CD14-positive monocyte (primary cell): ENCODE measurements around the gene ADGRF4. TPM values are rescaled to one million over a fixed set of nuclear protein-coding genes. Genes with fewer than 3 reads are reported as not detected.

ENCODE experiments used
- DNase-seq, 3 donors: peaks; one replicate each; pipeline ENCODE4 v3.0.0-alpha.2; 2011 to 2022
- H2AFZ ChIP-seq: 2 replicates; pipeline ENCODE4 v1.6.0; 2012; ENCODE audit warnings: mild to moderate bottlenecking, low read depth, low read length, inconsistent platforms; ENCODE audit not compliant: insufficient read depth, poor library complexity, severe bottlenecking
- H3K27ac ChIP-seq, 2 donors: 1 replicate in 1 of 2; 2 replicates in 1 of 2; pipeline ENCODE4 v1.5.1; 2012 to 2013; ENCODE audit warnings: low read length in 2 of 2, control low read depth in 1 of 2, inconsistent platforms in 1 of 2, low read depth in 1 of 2, mild to moderate bottlenecking in 1 of 2
- H3K27me3 ChIP-seq, 2 donors: one replicate each; pipeline versions ENCODE4 v1.6.0 to v1.6.1; 2011 to 2013; ENCODE audit warnings: low read length in 2 of 2; ENCODE audit not compliant: control insufficient read depth in 2 of 2, insufficient read depth in 2 of 2
- H3K36me3 ChIP-seq, 2 donors: replicated peaks in 1 of 2; 1 replicate in 1 of 2; 2 replicates in 1 of 2; pipeline versions ENCODE4 v1.5.1 to v1.6.1; 2012 to 2013; ENCODE audit warnings: low read length in 2 of 2, control low read depth in 1 of 2, inconsistent platforms in 1 of 2, mild to moderate bottlenecking in 1 of 2; ENCODE audit not compliant: insufficient read depth in 2 of 2, control insufficient read depth in 1 of 2
- H3K4me1 ChIP-seq, 2 donors: 1 replicate in 1 of 2; 2 replicates in 1 of 2; pipeline versions ENCODE4 v1.5.1 to v1.6.1; 2012 to 2013; ENCODE audit warnings: low read length in 2 of 2, control low read depth in 1 of 2, inconsistent platforms in 1 of 2, mild to moderate bottlenecking in 1 of 2, moderate library complexity in 1 of 2; ENCODE audit not compliant: insufficient read depth in 2 of 2, control insufficient read depth in 1 of 2
- H3K4me2 ChIP-seq: replicated peaks from 2 replicates; pipeline ENCODE3; 2012; ENCODE audit warnings: low read length, moderate library complexity, mild to moderate bottlenecking; ENCODE audit not compliant: poor library complexity, severe bottlenecking; ENCODE audit errors: extremely low read depth
- H3K4me3 ChIP-seq, 3 experiments: fragments of 200-600 bp in 1 of 3; sonication (generic) in 1 of 3; replicated peaks in 1 of 3; 1 replicate in 2 of 3; 2 replicates in 1 of 3; pipeline ENCODE4 v1.5.1; 2011 to 2013; ENCODE audit warnings: low read length in 3 of 3, mild to moderate bottlenecking in 3 of 3, control low read depth in 2 of 3, low read depth in 2 of 3, inconsistent platforms in 1 of 3, moderate library complexity in 1 of 3
- H3K79me2 ChIP-seq: 2 replicates; pipeline ENCODE4 v1.6.0; 2012; ENCODE audit warnings: mild to moderate bottlenecking, control low read depth, inconsistent platforms, low read length, moderate library complexity; ENCODE audit not compliant: insufficient read depth
- H3K9ac ChIP-seq: 2 replicates; pipeline ENCODE4 v1.6.0; 2017; ENCODE audit warnings: low read length, mild to moderate bottlenecking; ENCODE audit not compliant: insufficient read depth, poor library complexity, severe bottlenecking
- H3K9me3 ChIP-seq, 2 donors: replicated peaks in 1 of 2; 1 replicate in 1 of 2; 2 replicates in 1 of 2; pipeline versions ENCODE4 v1.5.1 to v1.6.1; 2012 to 2013; ENCODE audit warnings: low read length in 2 of 2, control low read depth in 1 of 2; ENCODE audit not compliant: control insufficient read depth in 1 of 2, insufficient read depth in 1 of 2
- H4K20me1 ChIP-seq: 2 replicates; pipeline ENCODE4 v1.6.0; 2012; ENCODE audit warnings: mild to moderate bottlenecking, low read length, control low read depth, moderate library complexity; ENCODE audit not compliant: insufficient read depth
- H3K27ac Mint-ChIP-seq, 7 donors: one replicate each; pipeline ENCODE4 v1.8.0; 2020; ENCODE audit warnings: mild to moderate bottlenecking in 7 of 7, mixed read lengths in 7 of 7, moderate library complexity in 6 of 7, inconsistent platforms in 2 of 7
- H3K27me3 Mint-ChIP-seq, 3 donors: one replicate each; pipeline ENCODE4 v1.8.0; 2021 to 2022; ENCODE audit warnings: low read depth in 3 of 3, mild to moderate bottlenecking in 3 of 3, mixed read lengths in 3 of 3, moderate library complexity in 3 of 3, inconsistent platforms in 1 of 3
- H3K36me3 Mint-ChIP-seq, 2 donors: one replicate each; pipeline ENCODE4 v1.8.0; 2020; ENCODE audit warnings: mixed read lengths in 2 of 2, inconsistent platforms in 1 of 2, mild to moderate bottlenecking in 1 of 2
- H3K4me1 Mint-ChIP-seq: one replicate; pipeline ENCODE4 v1.8.0; 2020; ENCODE audit warnings: mild to moderate bottlenecking, mixed read lengths
- H3K4me3 Mint-ChIP-seq, 2 donors: one replicate each; pipeline ENCODE4 v1.8.0; 2020; ENCODE audit warnings: mild to moderate bottlenecking in 2 of 2, mixed read lengths in 2 of 2, moderate library complexity in 1 of 2
- H3K9me3 Mint-ChIP-seq, 7 donors: one replicate each; pipeline ENCODE4 v1.8.0; 2020 to 2022; ENCODE audit warnings: mixed read lengths in 7 of 7, mild to moderate bottlenecking in 6 of 7, moderate library complexity in 6 of 7, inconsistent platforms in 2 of 7
- CTCF ChIP-seq: fragments of 200-600 bp; IDR thresholded peaks from one replicate; pipeline ENCODE4 v1.8.0; 2022; ENCODE audit warnings: antibody characterized with exemption, mild to moderate bottlenecking
- WGBS: methylation state at CpG from one replicate; pipeline ENCODE4 v1.1.5; 2013; ENCODE audit warnings: missing lambda C conversion rate; ENCODE audit not compliant: insufficient coverage; 5-methylcytosine and 5-hydroxymethylcytosine counted together
- intact Hi-C, 2 donors: fragments of 100-400 bp; cut with micrococcal nuclease; formaldehyde crosslinking; loops; one replicate each; pipeline versions ENCODE4 v1.15.0 to v1.15.1; 2023
- polyA plus RNA-seq, 3 donors: library from polyadenylated mRNA; depleted of rRNA in 1 of 3; unstranded in 2 of 3; stranded (reverse) in 1 of 3; fragments of 300-500 nt in 2 of 3; fragments of >200 nt in 1 of 3; fragmentation: Illumina TruSeq in 2 of 3; gene quantifications; 1 replicate in 2 of 3; 2 replicates in 1 of 3; pipeline ENCODE4 v1.2.3, GENCODE V29; 2012 to 2021

ADGRF4 gene
- polyA plus RNA-seq, 3 donors = not detected

GRCh38 chr6:47655719-47656595, 42.4 kb upstream of the ADGRF4 start:
- Histone ChIP-seq H3K9me3 (no peaks in the 10 kb centered on the region), H3K36me3 (no peaks in the 10 kb centered on the region), H3K27me3 (no peaks in the 10 kb centered on the region), H3K4me1 (no peaks in the 10 kb centered on the region), H3K79me2 (no peaks in the 10 kb centered on the region), H3K4me2 (no peak overlapping the region), H3K9ac (no peak overlapping the region), H3K4me3 (no peak overlapping the region), H2AFZ (no peak overlapping the region), H4K20me1 (no peaks in the 10 kb centered on the region), H3K27ac (no peak overlapping the region)
- Mint-ChIP-seq H3K27ac (no peak overlapping the region), H3K4me3 (no peak overlapping the region), H3K27me3 (peaks cover 0 to 4% (median 1%) of the 10 kb centered on the region in 3 donors), H3K4me1 (peaks cover 2% of the 10 kb centered on the region), H3K36me3 (no peaks in the 10 kb centered on the region), H3K9me3 (peaks cover 0 to 4% (median 0%) of the 10 kb centered on the region in 7 donors)
- intact Hi-C loops = no loop called here
- TF ChIP-seq CTCF = no peak
- 62% methylated on average over 5 of the region's 7 CpGs for WGBS
- DNase-seq = peak; percentile 6 to 31 (median 14)

GRCh38 chr6:47661960-47662359, 36.4 kb upstream of the ADGRF4 start:
- Mint-ChIP-seq H3K27me3 (peaks cover 0 to 3% (median 0%) of the 10 kb centered on the region in 3 donors), H3K4me1 (no peaks in the 10 kb centered on the region), H3K36me3 (no peaks in the 10 kb centered on the region), H3K9me3 (peaks cover 0 to 3% (median 0%) of the 10 kb centered on the region in 7 donors), H3K27ac (no peak overlapping the region), H3K4me3 (no peak overlapping the region)
- Histone ChIP-seq H3K27ac (no peak overlapping the region), H3K9ac (no peak overlapping the region), H3K4me2 (no peak overlapping the region), H3K79me2 (no peaks in the 10 kb centered on the region), H3K9me3 (no peaks in the 10 kb centered on the region), H3K4me3 (no peak overlapping the region), H3K4me1 (no peaks in the 10 kb centered on the region), H3K27me3 (no peaks in the 10 kb centered on the region), H3K36me3 (no peaks in the 10 kb centered on the region), H2AFZ (no peak overlapping the region), H4K20me1 (no peaks in the 10 kb centered on the region)
- TF ChIP-seq CTCF = no peak
- intact Hi-C loops = no loop called here
- no CpG with 5 or more reads among the region's 5 CpGs for WGBS
- no peak for DNase-seq
